DMS53 treated with DMSO at 0.1 percent for 48 hours (cell line): ENCODE results near the gene TNFSF12.

Experiments
- DNase-seq: peaks from one replicate; lab custom pipeline; 2025; ENCODE audit not compliant: unreplicated experiment; lab: John Stamatoyannopoulos, UW

TNFSF12 gene, protein sequence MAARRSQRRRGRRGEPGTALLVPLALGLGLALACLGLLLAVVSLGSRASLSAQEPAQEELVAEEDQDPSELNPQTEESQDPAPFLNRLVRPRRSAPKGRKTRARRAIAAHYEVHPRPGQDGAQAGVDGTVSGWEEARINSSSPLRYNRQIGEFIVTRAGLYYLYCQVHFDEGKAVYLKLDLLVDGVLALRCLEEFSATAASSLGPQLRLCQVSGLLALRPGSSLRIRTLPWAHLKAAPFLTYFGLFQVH

GRCh38 chr17:7548585-7549400, at the start of gene TNFSF12:
TSS of gene TNFSF12 (plus strand) at chr17:7549058. CDS start at chr17:7549154, 96 bp downstream.
- DNase-seq: no peak

DNA sequence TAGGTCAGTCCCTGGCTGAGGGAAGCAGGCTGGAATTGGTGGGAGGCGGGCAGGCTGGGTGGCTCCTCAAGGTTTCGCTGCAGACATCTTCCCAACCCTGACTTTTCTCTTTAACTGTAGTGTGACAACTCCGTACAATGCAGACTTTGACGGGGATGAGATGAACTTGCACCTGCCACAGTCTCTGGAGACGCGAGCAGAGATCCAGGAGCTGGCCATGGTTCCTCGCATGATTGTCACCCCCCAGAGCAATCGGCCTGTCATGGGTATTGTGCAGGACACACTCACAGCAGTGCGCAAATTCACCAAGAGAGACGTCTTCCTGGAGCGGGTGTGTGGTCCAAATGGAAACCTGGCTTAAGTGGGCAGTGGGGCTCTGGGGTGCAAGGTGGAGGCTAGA, 49.7 kb upstream of the TNFSF12 start:
- no peak for DNase-seq

- DNase-seq: no peak
Observed at GRCh38 chr17:7501729-7502128, 47.1 kb upstream of the TNFSF12 start.

DNA sequence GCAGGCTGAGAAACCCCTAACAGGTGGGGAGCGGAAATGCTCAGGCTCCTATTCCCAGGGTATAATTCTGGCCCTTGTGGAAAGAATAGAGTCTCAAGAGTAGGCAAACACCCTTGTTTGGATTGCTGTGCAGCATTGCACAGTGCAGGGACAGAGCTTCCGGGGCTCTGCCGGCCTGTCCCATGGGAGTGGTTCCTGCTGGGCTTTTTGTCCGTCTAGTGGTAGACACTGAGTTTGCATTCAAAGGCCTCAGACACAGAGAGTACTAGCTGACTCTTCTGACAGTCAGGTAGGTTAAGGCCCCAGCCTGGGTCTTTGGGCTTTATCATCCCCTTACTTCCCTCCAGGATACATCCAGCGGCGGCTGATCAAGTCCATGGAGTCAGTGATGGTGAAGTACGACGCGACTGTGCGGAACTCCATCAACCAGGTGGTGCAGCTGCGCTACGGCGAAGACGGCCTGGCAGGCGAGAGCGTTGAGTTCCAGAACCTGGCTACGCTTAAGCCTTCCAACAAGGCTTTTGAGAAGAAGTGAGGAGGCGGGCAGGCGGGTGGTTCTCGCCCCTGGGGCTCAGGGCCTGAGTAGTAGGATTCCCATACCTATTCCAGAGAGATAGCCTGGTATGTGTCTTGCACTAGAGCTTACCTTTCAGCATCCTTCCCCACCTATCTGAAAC, 46.5 kb upstream of the TNFSF12 start:
- no peak for DNase-seq

GRCh38 chr17:7502987-7503386, 45.9 kb upstream of the TNFSF12 start:
- DNase-seq: no peak

- DNase-seq: no peak
Observed at GRCh38 chr17:7503521-7503920, 45.3 kb upstream of the TNFSF12 start.

DNA sequence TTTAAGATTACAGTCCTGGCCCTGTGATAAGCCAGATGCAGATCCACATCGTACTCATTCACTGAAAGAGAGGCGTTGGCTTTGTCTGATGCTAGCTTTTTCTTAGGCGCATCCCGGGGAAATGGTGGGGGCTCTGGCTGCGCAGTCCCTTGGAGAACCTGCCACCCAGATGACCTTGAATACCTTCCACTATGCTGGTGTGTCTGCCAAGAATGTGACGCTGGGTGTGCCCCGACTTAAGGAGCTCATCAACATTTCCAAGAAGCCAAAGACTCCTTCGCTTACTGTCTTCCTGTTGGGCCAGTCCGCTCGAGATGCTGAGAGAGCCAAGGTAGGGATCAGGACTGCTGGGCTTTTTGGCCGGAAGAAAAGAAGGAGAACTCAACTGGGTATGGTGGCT, 40.7 kb upstream of the TNFSF12 start:
- DNase-seq: no peak

DNA sequence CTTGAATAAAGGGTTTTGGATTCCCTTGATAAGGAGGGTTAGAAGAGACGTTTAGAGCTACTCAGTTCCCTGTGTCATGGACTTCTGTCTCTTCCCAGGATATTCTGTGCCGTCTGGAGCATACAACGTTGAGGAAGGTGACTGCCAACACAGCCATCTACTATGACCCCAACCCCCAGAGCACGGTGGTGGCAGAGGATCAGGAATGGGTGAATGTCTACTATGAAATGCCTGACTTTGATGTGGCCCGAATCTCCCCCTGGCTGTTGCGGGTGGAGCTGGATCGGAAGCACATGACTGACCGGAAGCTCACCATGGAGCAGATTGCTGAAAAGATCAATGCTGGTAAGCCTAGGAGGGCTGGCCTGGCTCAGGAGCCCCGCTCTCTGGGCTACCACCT, 40.0 kb upstream of the TNFSF12 start:
- DNase-seq: no peak

DNA sequence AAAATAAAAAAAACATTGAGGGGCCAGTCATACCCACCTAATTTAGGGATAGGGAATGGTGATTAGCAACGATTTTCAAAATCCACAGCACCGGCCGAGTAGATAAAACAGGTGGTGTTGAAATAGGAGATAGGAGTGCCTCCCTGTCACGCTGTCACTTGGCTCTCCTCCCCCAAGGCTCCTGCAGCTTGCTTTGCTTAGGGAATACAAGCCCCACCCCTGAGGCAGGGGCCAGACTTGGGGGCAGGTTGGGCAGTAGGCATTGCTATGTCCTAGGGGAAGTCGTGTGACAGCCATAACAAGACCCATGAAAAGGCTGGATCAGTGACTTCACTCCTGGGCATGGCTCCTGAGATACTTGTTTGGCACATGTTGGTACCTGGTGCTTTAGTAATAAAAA, 38.9 kb upstream of the TNFSF12 start:
- no peak for DNase-seq

DNA sequence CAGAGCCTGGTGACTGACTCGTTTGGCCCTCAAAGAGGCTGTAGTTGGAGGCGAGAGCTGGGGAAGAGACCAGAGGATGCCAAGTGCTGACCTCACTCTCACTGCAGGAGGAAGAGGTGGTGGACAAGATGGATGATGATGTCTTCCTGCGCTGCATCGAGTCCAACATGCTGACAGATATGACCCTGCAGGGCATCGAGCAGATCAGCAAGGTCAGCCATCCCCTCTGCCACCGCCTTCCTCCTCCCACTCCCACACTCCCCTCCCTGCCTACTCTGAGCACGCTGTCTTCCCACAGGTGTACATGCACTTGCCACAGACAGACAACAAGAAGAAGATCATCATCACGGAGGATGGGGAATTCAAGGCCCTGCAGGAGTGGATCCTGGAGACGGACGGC, 37.8 kb upstream of the TNFSF12 start:
- no peak for DNase-seq

GRCh38 chr17:7512105-7512504, 36.8 kb upstream of the TNFSF12 start:
- DNase-seq: no peak

- DNase-seq: no peak
Observed at GRCh38 chr17:7512824-7513540, 35.9 kb upstream of the TNFSF12 start.

GRCh38 chr17:7513850-7514419, 34.9 kb upstream of the TNFSF12 start:
- no peak for DNase-seq

- DNase-seq: no peak
Observed at GRCh38 chr17:7515911-7516610, 32.8 kb upstream of the TNFSF12 start.

DNA sequence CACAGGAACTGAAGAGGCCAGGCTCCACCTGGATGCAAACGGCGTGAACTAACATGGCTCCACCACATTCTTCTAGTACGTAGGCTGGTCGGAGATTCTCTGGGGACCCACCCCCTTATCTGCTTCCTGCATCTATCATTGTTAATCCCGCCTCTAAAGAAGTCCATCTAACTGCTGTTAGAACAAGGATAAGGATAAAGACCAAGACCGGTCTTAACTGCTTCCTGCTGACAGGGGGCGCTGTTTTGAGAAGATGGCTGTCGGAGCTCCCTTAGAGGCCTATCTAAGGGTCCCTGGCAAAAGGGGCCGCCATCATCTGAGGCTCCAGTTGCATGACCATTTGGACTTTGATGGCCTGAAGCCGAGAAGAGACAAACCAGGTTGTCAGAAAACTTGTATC, 25.8 kb upstream of the TNFSF12 start:
- DNase-seq: no peak

DNA sequence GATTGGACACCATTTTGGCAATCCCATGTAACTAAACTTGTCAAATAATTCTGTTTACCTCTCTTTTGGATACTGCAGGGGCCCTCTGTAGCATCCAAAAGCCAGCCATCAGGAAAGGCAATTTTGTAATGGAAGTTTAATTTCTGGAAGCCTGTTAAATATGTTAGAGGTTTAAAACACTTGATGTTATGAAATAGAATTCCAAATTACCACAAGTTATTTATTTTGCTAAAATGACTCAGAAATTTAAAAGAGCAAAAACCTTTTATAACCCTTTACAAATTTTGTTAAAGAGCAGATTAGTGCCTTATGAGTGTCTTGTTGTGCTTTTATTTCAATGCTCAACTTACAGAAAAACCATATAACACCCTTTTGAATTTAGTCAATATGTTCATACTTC, 20.0 kb upstream of the TNFSF12 start:
- no peak for DNase-seq

GRCh38 chr17:7530023-7530900, 18.6 kb upstream of the TNFSF12 start:
- no peak for DNase-seq

- DNase-seq: no peak
Observed at GRCh38 chr17:7538050-7538449, 10.8 kb upstream of the TNFSF12 start.

- no peak for DNase-seq
Observed at GRCh38 chr17:7538891-7539545, 9.8 kb upstream of the TNFSF12 start.
